AG10803 (cell line): ENCODE measurements around the gene ENTHD1.

Experiments used
- DNase-seq: peaks from one replicate; pipeline ENCODE4 v3.0.0; 2010; ENCODE audit warnings: low read depth
- H3K4me3 ChIP-seq: 2 replicates; pipeline ENCODE4 v1.5.1; 2011; ENCODE audit warnings: mild to moderate bottlenecking, low read length, control low read depth
- TF ChIP-seq, protein P1 (sequence below): conservative IDR thresholded peaks from 2 replicates; pipeline ENCODE4 v1.5.1; 2011; ENCODE audit warnings: mild to moderate bottlenecking, low read length, control low read depth, inconsistent platforms

Gene ENTHD1

DNA sequence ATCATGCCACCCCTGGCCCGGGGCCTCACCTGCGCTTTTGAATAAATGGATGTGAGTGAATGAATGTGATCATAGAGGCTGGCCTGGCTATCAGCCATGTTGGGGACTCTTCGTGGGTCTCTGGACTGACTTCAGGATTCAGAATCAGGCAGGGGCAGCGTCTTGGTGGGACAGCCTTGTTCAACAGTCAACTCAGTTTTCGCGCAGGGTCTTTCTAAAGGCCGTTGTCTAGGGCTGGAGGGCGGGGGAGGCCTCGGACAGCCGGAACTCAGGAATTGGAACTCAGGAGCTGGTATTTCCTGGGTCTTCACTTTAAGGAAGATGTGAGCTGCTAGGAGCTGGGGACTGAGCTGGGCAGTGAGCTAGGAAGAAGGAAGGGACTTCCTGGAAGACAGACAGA, 177.0 kb downstream of the ENTHD1 start:
- DNase-seq: no peak
- TF ChIP-seq, protein P1, sequence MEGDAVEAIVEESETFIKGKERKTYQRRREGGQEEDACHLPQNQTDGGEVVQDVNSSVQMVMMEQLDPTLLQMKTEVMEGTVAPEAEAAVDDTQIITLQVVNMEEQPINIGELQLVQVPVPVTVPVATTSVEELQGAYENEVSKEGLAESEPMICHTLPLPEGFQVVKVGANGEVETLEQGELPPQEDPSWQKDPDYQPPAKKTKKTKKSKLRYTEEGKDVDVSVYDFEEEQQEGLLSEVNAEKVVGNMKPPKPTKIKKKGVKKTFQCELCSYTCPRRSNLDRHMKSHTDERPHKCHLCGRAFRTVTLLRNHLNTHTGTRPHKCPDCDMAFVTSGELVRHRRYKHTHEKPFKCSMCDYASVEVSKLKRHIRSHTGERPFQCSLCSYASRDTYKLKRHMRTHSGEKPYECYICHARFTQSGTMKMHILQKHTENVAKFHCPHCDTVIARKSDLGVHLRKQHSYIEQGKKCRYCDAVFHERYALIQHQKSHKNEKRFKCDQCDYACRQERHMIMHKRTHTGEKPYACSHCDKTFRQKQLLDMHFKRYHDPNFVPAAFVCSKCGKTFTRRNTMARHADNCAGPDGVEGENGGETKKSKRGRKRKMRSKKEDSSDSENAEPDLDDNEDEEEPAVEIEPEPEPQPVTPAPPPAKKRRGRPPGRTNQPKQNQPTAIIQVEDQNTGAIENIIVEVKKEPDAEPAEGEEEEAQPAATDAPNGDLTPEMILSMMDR: no peak
- H3K4me3 ChIP-seq: no peak overlapping the region

DNA sequence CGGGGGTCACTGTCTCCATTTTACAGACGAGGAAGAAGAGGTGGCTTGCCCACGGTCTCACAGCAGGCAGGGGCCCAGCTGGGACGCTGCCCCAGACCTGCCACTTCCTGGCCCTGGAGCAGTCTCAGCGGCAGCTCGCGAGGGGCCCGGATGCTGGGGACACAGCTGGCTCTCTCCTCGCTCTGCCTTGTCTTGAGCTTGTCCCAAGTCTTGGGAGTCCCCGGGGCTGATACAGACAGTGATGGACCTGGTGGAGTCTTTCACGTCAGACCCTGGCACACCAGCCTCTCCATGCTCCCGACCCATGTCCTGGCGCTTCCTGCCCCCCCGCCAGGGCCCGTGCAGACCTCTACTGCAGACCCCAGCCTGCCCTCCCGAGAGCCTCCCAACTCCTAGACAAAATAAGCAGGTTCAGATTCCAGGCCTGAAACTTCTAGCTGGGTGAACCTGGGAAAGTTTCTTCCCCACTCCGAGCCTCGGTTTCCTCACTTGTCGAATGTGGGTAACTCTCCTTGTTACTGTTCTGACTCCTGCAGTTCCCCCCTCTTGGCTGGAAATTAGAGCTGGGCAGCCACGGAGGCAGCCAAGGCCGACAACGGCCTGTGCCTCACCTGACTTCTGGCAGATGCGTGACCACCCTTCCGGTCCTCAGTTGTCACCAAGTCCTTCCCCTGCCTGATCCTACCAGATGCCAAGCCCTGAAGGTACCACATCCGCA, 177.6 kb downstream of the ENTHD1 start:
- TF ChIP-seq, protein P1: no peak
- DNase-seq: no peak
- H3K4me3 ChIP-seq: no peak overlapping the region

DNA sequence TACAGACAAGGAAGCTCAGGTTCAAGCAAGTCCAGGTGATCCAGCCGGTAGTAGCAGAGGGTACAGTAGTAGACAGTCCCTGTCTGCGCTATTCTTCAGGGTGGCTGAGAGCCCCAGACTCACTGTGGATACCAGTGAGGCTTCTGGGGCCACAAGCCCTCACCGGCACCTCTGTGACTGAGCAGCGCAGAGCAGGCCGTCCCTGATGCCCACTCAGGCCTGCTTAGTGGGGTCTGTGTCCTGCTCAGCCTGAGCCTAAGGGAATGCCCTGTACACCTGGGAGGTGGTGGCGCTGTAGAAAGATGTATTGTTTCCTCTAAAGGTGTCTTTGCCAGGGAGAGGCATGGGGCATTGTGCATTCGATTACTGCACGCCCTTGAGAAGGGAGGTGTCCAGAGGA, 179.2 kb downstream of the ENTHD1 start:
- TF ChIP-seq, protein P1: no peak
- H3K4me3 ChIP-seq: no peak overlapping the region

DNA sequence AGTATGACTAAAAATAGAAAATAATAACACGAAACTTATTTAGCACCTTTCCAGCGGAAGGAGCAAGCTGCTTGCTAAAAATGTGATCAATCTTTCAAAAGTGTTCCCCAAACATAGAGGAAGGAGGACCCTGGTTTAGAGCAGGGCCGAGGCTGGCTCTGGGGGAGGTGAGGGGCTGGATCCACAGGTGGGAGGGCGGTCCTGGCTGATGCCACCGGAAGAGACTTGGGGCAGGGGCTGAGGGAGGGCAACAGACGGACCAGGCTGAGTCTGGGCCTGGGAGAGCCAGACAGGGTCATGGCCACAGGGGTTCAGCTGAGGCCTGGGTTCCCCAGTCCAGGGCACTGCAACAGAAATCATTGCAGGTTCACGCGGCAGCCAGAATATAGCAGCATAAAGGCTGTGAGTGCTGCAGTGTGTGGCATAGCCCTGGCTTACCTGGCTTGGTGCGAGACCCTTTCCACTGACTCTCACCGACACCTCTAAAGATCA, 179.7 kb downstream of the ENTHD1 start:
- no peak for DNase-seq
- TF ChIP-seq, protein P1: no peak
- no peak overlapping the region for H3K4me3 ChIP-seq

More for the DNA sequence above, 179.2 kb downstream of the ENTHD1 start:
- no peak for DNase-seq

DNA sequence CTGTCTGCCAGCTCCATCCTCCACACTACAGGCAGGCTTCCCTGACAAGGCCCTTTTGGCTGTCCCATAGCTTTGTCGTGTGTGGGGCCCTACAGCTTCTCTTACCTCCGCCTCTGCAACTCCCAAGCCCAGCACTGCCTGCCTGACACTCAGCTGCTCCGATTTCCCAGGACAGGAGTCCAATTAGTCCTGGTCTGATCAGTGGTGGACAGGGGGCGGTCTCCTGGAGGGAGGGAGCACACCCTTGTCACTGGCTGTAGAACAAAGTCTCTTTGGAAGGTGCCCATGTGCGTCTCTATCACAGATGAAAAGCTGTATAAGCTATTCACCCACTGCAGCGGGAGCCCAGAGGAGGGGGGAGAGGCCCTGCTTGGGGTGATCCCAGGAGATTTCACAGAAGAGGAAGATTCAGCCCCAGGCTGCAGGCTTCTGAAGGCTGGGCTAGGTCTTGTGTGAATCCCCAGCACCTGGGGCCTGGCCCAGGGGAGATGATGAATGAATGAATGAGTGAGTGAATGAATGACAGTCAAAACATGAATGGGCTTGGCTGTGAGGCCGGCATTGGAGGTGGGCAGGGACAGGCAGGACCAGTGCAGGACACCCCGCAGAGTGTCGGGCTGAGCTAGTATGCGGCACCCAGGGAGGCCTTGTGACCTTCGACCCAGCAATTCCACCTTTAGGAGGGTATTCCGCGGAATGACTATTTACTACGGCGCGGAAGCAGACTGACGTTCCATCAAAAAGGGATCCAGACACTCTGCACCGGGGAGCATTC, 180.6 kb downstream of the ENTHD1 start:
- DNase-seq: no peak
- TF ChIP-seq, protein P1: no peak
- H3K4me3 ChIP-seq: no peak overlapping the region

DNA sequence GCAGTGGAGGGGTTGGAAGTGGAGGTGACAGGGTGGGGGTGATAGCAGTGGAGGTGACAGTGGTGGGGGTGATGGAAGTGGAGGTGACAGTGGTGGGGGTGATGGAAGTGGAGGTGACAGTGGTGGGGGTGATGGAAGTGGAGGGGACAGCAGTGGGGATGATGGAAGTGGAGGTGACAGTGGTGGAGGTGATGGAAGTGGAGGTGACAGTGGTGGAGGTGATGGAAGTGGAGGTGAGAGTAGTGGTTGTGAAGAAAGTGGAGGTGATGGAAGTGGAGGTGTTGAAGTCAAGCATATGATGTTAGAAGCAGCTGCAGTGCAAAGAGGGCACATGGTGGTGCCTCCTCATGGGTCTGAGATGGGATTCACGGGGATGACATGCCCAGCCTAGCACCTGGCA, 181.5 kb downstream of the ENTHD1 start:
- no peak for DNase-seq
- H3K4me3 ChIP-seq: no peak overlapping the region
- TF ChIP-seq, protein P1: no peak
